Stimulated activated CD8-positive, alpha-beta memory T cell treated with anti-CD3 and anti-CD28 coated beads, Interleukin-12 subunit alpha, Interleukin-12 subunit beta, amount 100 ng/mL, for 1 hour (primary cell): Measurements from ENCODE around the gene APBA3.
A peak's percentile ranks its signal among the peaks of the same experiment; 100 is the strongest.

Source experiments
- DNase-seq: peaks from one replicate; pipeline ENCODE4 v3.0.0-alpha.2; 2020; ENCODE audit warnings: low read depth

APBA3 gene

DNA sequence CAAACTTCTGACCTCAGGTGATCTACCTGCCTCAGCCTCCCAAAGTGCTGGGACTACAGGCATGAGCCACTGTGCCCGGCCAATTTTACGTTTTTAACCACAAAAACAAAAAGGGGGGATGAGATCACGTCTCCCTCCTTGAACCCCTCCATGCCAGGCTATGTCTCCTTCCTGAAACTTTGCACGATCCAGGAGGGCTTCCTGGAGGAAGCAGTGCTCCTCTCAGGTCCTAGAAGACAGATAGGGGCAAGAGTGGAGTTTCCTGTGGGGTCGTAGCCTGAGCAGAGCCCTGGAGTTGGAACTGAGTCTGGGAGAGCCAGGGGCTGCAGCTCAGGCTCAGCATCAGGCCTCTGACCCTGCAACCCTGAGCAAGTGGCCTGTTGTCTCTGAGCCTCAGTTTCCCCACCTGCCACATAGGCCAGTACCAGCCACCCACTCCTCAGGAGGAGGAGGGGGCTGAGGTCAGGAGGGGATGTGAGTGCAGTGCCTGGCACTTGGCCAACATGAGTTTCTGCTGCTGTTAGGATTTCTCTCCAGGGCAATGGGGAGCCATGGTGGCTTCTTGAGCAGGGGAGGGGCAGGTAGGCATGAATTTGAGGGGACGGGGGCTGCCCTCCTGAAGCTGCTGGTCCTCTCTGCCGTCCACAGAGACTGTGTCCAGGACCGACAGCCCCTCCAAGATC lies 16.0 kb downstream of the APBA3 start:
- no peak for DNase-seq

DNA sequence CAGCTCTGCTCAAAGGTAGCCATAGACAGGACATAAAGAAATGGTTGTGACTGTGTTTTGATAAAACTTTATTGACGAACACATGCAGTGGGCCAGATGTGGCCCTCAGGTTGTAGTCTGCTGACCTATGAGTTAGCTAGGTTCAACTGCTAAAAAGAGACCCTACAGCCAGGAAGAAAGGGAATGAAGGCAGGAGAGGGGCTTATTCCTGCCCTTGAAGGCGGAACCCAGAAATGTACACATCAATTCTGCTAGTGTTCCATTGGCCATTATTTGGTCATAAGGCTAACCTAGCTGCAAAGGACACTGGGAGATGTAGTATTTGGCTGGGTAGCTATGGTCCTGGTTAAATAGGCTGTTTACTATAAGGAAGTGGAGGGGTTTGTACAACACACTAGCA lies 18.0 kb downstream of the APBA3 start:
- DNase-seq: no peak

DNA sequence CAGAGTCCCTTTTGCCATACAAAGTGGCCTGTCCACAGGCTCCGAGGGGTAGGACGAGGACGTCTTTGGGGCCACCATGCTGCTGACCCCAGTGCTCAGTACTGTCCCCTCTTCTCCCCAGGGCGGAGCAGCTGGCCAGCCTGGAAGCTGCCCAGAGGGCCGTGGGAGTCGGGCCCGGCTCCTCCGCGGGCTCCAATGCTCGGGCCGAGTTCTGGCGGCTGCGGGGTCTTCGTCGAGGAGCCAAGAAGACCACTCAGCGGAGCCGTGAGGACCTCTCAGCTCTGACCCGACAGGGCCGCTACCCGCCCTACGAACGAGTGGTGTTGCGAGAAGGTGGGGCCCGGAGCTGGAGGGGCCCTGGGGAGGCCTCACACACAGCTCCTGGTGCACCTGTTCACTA lies 21.1 kb downstream of the APBA3 start:
- DNase-seq: no peak

DNA sequence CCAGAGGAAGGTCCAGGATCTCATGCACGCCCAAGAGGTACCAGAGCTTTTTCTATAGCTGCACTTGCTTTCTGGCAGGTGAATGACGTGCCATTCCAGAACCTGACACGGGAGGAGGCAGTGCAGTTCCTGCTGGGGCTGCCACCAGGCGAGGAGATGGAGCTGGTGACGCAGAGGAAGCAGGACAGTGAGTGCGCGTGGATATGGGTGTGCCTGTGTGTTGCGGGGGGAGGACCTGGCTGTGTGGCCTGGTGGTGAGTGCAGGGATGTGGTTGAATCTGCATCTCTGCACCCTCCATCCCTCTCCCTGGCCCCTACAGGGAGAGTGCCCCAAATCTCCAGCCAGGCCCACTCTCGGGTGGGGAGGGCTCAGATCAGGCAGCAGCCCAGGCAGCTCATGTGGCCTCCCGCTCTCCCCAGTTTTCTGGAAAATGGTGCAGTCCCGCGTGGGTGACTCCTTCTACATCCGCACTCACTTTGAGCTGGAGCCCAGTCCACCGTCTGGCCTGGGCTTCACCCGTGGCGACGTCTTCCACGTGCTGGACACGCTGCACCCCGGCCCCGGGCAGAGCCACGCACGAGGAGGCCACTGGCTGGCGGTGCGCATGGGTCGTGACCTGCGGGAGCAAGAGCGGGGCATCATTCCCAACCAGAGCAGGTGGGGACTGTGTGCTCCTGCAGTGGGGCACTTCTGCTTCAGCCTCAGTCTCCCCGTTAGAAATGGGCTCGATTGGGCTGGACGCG lies 22.8 kb downstream of the APBA3 start:
- no peak for DNase-seq

DNA sequence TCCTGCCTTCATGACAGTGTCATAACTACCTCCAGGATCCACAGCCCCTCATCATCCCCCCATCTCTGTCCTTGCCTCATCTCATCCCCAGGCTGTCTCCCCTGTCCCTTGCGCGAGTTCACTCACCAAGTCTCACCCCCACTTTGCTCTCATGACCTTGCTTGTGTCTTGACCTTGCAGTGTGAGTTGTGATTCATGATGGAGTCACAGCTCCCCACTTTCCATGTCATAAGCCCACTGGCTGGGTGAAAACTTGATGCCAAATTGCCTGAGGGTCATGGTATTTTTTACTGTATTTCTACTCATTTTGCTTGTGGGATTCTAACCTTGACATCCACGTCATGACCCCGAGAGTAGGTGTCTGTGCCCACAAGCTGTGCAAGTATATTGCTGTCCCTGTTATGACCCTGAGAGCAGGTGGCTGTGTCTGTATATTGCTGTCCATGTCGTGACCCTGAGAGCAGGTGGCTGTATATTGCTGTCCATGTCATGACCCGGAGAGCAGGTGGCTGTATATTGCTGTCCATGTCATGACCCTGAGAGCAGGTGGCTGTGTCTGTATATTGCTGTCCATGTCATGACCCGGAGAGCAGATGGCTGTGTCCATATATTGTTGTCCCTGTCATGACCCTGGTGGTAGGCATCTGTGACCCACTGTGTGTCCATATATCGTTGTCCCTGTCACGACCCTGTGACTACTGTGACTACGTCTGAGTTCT lies 23.8 kb downstream of the APBA3 start:
- no peak for DNase-seq

DNA sequence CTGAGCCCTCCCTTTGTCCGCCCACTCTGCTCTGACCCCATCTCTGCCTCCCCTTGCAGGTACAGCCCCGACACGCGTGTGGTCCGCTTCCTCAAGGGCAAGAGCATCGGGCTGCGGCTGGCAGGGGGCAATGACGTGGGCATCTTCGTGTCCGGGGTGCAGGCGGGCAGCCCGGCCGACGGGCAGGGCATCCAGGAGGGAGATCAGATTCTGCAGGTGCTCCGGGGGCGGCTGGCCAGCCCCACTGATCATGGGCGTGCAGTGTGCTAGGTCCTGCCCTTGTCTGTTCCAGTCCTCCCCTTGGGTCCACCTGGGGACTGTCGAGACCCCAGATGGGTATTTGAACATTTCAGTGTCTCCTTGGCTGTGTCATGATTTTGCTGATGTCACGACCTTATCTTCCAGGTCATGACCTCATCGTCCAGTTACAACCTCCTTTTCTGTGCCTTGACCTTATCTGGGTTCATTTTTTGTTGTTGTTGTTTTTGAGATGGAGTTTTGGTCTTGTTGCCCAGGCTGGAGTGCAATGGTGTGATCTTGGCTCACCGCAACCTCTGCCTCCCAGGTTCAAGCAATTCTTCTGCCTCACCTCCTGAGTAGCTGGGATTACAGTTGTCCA lies 25.3 kb downstream of the APBA3 start:
- DNase-seq: no peak

DNA sequence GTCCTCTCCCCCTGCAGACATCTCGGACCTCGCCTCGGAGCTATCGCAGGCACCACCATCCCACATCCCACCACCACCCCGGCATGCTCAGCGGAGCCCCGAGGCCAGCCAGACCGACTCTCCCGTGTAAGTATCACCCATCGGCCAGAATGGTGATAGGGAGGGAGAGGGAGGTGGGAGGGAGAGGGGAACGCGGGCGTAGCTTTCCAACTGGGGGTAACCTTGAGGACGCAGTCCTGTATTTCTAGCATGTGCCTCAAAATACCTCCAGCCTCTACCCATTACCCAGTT lies 27.2 kb downstream of the APBA3 start:
- DNase-seq: no peak

DNA sequence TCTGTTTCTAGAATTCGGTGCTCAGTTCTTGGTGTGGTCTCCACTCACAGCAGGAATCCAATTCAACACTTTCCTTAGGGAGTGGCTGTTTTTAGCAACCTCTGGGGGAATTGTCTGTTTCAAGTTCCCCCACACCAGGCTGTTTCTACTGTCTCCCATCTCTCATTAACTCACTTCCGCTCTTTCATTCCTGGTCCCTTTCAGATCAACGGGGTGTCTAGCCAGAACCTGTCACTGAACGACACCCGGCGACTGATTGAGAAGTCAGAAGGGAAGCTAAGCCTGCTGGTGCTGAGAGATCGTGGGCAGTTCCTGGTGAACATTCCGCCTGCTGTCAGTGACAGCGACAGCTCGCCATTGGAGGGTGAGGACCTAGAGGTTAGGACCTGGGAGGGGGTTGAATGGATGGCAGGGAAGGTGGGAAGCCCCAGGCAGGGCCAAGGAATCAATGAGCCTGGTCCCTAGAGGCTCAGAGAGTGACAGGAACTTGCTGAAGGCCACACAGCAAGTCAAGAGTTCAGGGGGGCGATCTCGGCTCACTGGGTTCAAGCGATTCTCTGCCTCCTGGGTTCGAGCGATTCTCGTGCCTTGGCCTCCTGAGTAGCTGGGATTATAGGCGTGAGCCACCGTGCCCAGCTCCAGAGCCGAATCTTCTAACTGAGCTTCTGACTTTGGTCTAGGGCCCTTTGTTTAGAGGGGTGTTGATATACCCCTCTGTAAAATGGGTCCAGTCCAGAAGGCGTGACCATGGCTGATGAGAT lies 27.8 kb downstream of the APBA3 start:
- DNase-seq: no peak

DNA sequence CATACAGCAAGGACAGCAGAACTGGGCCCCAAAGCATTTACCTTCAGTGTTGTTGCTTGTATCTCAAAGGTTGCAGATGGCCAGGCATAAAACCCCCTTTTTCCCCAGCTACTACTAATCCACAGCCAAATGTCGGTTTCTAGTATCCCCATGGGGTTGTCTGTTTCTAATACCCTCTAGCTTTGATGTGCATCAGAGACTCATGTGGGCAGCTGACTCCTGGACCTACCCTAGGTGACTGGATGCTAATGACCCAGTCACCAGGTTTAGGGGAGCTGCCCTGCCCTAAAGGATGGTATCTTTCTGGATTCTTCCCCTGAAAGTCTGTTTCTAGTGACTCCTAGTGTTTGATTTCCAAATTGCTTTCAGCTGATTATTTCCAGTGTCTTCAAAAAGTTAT lies 29.4 kb downstream of the APBA3 start:
- DNase-seq: no peak

DNA sequence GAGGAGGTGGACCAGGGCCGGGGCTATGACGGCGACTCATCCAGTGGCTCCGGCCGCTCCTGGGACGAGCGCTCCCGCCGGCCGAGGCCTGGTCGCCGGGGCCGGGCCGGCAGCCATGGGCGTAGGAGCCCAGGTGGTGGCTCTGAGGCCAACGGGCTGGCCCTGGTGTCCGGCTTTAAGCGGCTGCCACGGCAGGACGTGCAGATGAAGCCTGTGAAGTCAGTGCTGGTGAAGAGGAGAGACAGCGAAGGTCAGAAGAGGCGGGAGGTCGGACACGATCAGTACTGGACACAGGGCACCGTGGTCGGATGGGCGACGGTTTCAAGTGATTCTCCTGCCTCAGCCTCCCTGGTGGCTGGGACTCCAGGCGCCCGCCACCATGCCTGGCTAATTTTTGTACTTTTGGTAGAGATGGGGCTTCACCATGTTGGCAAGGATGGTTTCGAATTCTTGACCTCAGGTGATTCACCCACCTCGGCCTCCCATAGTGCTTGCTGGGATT lies 31.0 kb downstream of the APBA3 start:
- DNase-seq: no peak

DNA sequence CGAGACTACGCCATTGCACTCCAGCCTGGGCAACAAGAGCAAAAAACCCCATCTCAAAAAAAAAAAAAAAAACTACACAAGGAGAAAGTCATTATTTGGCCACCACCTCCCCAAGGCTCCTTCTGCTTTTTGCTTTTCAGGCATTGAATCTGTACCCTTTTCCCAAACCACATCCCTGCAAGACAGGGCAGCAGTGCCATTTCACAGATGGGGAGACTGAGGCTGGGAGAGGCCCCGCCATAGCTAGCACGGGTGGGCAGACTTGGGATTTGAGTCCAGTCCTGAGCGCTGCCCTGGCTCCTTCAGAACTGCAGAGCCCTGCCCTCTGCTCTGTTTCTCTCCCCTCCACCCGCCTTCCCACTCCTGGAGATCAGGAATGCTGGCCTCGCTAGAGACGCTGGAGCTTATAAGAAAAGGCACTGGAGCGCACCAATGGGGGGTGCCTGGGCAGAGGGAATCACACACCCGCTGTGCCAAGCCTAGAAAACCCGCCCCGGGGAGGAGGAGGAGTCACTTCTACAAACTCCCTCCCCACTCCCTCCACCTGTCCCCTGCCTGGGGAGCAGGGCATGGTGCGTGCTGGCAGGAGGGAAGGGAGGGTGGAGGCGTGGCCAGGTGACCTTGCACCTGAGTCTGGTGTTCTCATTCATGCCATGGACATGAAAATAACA lies 35.7 kb downstream of the APBA3 start:
- no peak for DNase-seq

DNA sequence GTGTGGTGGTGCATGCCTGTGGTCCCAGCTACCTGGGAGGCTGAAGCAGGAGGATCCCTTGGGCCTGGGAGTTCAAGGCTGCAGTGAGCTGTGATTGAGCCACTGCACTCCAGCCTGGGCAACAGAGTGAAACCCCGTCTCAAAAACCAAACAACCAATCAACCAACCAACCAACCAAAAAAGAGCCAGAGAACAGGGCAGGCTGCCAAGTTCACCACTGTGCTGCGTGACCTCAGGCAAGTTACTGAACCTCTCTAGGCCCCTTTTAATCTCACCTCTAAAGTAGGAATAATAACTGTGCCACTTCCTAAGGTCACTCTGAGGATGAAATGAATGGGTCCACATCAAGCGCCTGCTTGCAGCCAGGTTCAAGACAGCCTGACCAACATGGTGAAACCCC lies 36.4 kb downstream of the APBA3 start:
- DNase-seq: no peak

DNA sequence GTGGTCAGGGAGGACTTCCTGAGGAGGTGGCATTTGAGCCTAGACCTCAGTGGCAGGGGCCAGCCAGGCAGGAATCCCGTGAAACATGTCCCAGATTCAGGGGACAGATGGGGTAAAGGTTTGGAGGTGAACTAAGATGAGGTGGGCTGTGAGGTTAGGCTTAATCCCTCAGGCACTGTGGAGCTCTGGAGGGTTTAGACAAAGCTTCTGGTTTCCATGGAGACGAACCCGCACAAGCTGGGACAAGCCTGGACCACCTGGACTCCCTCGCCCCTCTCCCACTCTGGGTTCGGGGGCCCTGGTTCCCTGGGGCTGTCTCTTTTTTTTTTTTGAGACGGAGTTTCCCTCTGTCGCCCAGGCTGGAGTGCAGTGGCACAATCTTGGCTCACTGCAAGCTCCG lies 37.6 kb downstream of the APBA3 start:
- no peak for DNase-seq

DNA sequence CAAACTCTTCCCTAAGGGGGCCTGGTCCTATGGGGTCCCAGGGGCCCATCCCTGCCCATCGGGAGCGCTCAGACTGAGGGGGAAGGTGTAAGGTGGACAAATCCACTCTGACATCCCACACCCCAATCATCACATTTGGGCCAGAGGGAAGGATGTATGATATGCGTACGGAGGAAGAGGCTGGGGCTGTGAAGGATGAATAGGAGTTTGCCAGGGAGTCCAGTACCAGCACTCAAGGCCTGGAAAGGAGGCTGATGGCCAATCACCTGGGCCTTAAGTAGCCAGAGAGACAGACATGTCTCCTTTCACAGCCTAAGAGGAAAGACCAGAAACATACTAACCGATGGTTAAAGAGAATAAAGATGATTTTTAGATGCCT lies 38.4 kb downstream of the APBA3 start:
- no peak for DNase-seq

DNA sequence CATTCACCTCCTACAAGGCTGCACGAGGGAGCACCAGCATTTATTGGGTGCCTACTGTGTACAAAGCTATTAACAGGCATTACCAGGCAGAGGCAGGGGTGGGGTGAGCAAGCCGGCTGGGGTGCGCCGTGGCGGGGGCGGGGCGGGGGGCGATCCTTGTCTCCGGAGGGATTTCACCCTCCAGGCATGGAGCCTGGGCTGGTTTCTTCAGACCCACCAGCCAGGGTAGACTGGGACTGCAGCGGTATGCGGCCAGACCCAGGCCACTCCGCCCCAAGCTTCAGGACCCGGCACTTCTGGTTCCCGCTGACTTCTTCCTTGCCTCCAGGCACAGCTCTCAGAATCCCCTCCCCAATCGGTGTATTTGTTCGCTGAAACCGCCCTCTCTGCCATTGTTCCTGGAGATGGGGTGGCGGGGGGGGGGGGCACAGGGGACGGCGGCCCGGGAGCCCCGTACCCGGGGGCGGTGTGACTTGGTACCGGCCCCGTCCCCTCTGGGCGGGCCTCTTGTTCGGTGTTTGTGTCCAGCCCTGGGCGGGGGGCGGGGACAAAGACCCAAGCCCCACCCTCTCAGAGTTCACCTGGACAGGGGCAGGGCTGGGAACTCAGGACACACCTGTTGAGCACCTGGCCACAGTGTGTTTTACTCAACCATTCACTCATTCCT lies 38.9 kb downstream of the APBA3 start:
- DNase-seq: no peak

DNA sequence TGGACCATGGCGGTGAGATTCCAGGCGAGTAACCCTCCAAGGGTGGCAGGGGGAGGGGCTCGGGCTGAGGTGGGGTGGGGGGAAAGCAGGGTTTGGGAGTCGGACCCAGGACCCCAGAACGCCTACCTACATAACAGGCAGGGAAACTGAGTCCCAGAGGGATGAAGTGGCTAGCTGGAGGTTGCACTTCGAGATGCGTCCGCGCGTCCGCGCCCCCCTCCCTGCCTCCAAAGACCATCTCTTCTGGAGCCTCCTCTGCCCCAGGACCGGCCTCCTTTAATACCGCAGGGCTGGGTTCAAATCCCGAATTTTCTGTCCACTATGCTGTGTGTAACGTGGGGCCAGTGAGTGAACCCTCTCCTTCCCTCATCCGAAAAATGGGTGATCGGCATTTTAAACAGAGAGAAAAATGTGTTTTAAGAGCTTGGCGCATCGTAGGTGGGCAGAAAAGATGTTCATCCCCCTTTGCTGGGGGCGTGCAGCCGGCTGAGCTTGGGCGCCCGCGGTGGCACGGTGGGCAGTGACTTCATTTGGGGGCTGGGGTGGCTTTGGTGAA lies 39.5 kb downstream of the APBA3 start:
- DNase-seq: no peak

DNA sequence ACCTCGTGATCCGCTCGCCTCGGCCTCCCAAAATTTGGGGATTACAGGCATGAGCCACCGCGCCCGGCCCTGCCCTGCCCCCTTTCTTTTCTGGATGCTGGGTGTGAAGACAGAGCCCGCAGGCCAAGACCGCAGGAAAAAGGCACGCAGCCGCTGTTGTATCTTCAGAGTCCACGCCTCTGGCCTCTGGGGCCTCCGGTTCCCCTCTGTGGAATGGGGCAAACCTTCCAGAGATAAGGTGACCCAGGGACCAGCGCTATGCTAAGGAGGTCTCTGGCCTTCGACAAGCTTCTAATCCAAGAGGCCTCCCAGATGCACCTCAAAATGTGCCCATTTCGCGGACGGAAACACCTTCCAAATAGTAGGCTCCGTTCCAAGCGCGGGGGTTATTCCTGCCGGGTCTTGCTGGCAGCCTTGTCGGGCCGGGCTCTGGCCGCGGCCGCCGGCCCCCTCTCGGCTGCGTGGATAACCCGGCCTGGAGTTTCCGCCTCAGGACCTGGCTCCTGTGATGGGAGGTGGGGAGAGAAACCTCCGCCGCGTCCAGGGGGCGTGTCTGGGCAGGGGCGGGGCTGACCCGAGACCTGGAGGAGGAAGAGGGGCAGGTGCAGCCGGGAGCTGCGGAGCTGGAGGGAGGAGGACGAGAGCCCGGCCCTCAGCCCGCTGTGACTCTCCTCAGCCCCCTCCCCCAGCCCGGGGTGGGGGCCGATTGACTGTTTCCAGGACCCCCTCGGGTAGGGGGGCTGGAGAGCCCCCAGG lies 40.2 kb downstream of the APBA3 start:
- peak; percentile 70 for DNase-seq

DNA sequence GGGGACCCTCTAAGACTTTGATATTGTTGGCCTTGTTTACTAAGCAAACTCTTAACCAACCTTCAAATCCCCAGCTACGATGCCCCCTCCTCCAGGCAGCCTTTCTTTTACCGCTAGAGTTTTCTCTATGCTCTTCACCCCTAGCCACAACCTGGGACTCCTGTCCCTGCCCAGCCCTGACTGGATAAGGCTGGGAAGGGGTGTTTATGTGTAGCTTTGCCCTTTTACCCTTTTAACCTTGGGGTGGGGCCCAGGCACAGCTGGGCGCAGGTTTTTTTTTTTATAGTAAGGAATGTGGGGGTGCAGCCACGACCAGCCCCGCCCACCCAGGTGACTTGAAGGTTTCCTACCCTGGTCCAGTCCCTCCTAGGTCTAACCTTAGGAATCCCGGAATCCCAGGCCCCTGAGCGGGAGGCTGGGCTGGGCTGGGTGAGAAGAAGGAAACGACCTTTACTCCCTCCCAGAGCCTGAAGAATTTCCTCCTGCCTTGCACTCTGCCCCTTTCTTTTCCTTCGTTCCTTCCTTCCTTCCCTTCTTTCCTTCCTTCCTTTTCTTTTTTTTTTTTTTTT lies 41.1 kb downstream of the APBA3 start:
- DNase-seq: no peak

DNA sequence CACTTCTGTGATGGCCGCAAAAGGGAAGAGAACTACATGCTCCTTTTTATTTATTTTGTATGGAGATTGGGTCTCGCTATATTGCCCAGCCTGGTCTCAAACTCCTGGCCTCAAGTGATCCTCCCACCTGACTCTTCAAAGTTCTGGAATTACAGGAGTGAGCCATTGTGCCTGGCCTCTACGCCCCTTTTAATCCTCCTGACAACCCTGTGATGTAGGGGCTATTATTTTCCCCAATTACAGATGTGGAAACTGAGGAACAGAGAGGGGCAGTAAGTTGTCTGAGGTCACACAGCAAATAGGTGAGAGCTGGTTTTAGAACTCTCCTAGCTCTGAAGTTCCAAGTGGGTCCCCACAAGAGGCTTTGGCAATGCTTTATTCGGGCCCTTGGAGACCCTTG lies 41.6 kb downstream of the APBA3 start:
- no peak for DNase-seq
